ENCODE measurements around the gene HOXB8.

HOXB8 gene

DNA sequence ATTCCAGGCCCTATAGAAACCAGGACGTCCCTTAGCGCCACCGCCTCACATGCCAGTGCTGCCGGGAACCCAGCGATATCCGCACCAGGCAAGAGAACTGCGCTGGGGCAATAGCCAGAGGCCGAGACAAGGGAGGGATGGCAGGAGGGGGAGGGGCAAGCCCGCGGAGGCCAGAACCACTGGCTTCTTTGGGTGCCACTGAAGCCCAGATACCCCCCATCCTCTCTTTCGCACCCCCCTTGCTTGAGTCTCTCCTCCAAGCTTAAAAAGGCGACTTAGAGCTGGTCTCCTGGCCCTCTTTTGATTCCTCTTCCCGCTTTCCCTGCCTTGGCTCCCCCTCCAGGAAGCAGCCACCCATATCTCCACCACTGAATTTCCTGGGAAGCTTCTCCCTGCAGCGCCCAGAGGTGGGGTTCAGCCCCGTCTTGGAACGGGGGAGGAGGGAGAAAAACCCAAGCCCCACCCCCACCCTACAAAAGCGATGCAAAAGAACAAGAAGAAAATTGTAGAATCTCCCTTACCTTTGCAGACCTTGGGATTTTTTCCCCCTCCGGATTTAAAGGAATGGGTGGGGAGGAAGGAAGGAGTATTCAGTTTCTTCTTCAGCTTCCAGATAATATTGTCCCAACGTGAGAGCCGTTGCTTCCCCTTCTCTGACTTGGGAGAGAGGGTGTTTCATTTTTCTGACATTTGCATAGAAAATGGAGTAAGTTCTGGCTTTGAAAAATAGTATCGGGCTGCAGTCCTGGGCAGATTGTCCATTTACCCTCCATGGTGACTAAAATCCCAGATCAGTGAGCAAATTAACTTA, 10.9 kb downstream of the HOXB8 start:
- H2BK5ac ChIP-seq (ENCODE audit: low read depth, low read length, poor library complexity, severe bottlenecking) = peak overlapping the region; percentile 69
- 0% methylated on average over 19 of the region's 21 CpGs for WGBS

DNA sequence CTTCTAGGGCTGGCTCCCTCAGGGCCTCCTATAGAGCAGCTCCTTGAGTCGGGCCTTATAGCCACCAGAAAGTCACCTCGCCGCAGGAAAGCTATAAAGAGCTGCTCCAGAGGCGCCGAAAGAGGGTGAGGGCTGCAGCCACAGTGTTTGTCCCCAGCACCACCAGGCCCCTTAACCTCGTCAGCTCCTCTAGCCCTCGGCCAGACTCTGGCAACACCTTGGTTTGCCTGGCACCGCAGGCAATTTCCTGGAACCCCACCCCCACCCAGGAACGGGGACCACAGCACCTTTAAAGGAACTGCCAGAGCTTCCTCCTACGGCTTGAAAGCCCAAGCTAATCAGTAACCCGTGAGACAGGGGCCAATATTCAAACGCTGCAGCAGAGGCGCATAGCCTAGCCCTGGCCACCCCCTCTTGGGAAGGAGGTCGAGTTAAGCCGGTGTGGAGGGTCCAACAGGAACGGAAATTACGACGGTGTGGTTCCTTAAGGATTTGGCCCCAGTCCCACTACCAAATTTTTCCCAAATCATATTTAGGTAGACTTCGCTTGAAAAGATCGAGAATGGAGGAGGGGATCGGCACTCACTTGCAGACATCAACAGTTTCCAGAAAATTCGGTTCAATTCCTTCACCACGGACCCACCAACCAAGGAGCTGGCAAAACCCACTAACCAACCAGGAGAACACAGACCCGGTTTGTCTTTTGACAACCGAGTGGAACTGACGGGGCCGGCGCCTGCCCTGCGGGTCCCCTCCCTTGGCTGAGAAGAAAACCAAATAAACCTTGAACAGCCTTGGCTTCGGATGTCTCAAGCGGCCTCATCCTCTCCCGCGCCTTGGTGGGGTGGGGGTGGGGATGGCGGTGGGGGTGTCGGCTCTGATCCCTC, 13.3 kb downstream of the HOXB8 start:
- Histone ChIP-seq H3K79me1 (replicated peaks; ENCODE audit: low read length, poor library complexity, severe bottlenecking) (peaks cover 4% of the 10 kb centered on the region), H3K9ac (ENCODE audit: low read length) (peak overlapping the region; percentile 96), H3K27ac (ENCODE audit: low read length, poor library complexity, severe bottlenecking) (peak overlapping the region; percentile 68), H3K4me1 (ENCODE audit: control insufficient read depth, insufficient read depth, low read depth, low read length) (peaks cover 24% of the 10 kb centered on the region), H2BK15ac (ENCODE audit: low read depth, poor library complexity, severe bottlenecking) (no peak overlapping the region), H3K4ac (ENCODE audit: low read depth in 1 of 2, low read length in 2 of 2) (peak overlapping the region in 1 of 2 experiments; percentile 13), H2BK12ac (ENCODE audit: low read length in 2 of 2) (peak overlapping the region in 1 of 2 experiments; percentile 42), H3K9me3 (ENCODE audit: control insufficient read depth, low read length) (no peaks in the 10 kb centered on the region), H3K18ac (ENCODE audit: low read depth in 1 of 2, low read length in 2 of 2) (peak overlapping the region; percentile 71 to 78), H2BK120ac (ENCODE audit: low read depth, low read length) (peak overlapping the region; percentile 84), H3K4me3 (ENCODE audit: insufficient read depth in 1 of 2, low read depth in 1 of 2, low read length in 2 of 2) (peak overlapping the region; percentile 61 to 92), H2AK5ac (ENCODE audit: low read length, severe bottlenecking) (peak overlapping the region; percentile 57), H3K23ac (ENCODE audit: low read length in 2 of 2) (peak overlapping the region; percentile 37 to 94), H4K91ac (ENCODE audit: low read length) (peak overlapping the region; percentile 65), H3K27me3 (ENCODE audit: control insufficient read depth in 1 of 2, insufficient read depth in 1 of 2, low read length in 2 of 2) (no peaks in the 10 kb centered on the region), H3K36me3 (ENCODE audit: control insufficient read depth in 1 of 2, insufficient read depth in 2 of 2, low read depth in 1 of 2, low read length in 2 of 2) (peaks cover 0 to 3% of the 10 kb centered on the region in 2 experiments), H3K14ac (ENCODE audit: low read length in 2 of 2) (peak overlapping the region; percentile 81 to 87), H2BK5ac (ENCODE audit: low read depth, low read length, poor library complexity, severe bottlenecking) (no peak overlapping the region), H4K8ac (ENCODE audit: low read length) (peak overlapping the region; percentile 56), H3K4me2 (ENCODE audit: low read length, poor library complexity, severe bottlenecking) (peak overlapping the region; percentile 91), H2AFZ (ENCODE audit: low read depth, low read length) (no peak overlapping the region)
- WGBS = 2% methylated on average over 30 of the region's 35 CpGs
- DNase-seq = no peak

More for the DNA sequence above, 10.9 kb downstream of the HOXB8 start:
- peaks cover 0 to under 1% of the 10 kb centered on the region in 2 experiments for H3K27me3 ChIP-seq (ENCODE audit: control insufficient read depth in 1 of 2, insufficient read depth in 1 of 2, low read length in 2 of 2)
- DNase-seq = peak; percentile 80
- no peak overlapping the region for H4K8ac ChIP-seq (ENCODE audit: low read length)
- peak overlapping the region; percentile 27 for H2AK5ac ChIP-seq (ENCODE audit: low read length, severe bottlenecking)
- H2AFZ ChIP-seq (ENCODE audit: low read depth, low read length) = no peak overlapping the region
- peak overlapping the region; percentile 95 for H3K27ac ChIP-seq (ENCODE audit: low read length, poor library complexity, severe bottlenecking)
- H3K9ac ChIP-seq (ENCODE audit: low read length) = peak overlapping the region; percentile 96
- peak overlapping the region; percentile 76 to 96 for H3K14ac ChIP-seq (ENCODE audit: low read length in 2 of 2)
- peak overlapping the region; percentile 88 for H2BK120ac ChIP-seq (ENCODE audit: low read depth, low read length)
- H2BK12ac ChIP-seq (ENCODE audit: low read length in 2 of 2) = peak overlapping the region; percentile 10 to 25
- peaks cover 10% of the 10 kb centered on the region for H3K79me1 ChIP-seq (replicated peaks; ENCODE audit: low read length, poor library complexity, severe bottlenecking)
- H3K4me2 ChIP-seq (ENCODE audit: low read length, poor library complexity, severe bottlenecking) = peak overlapping the region; percentile 91
- H3K9me3 ChIP-seq (ENCODE audit: control insufficient read depth, low read length) = no peaks in the 10 kb centered on the region
- peak overlapping the region; percentile 61 to 75 for H3K4ac ChIP-seq (ENCODE audit: low read depth in 1 of 2, low read length in 2 of 2)
- H4K91ac ChIP-seq (ENCODE audit: low read length) = peak overlapping the region; percentile 71
- H2BK15ac ChIP-seq (ENCODE audit: low read depth, poor library complexity, severe bottlenecking) = peak overlapping the region; percentile 80
- H3K36me3 ChIP-seq (ENCODE audit: control insufficient read depth in 1 of 2, insufficient read depth in 2 of 2, low read depth in 1 of 2, low read length in 2 of 2) = peaks cover 5 to 13% of the 10 kb centered on the region in 2 experiments
- peaks cover 28% of the 10 kb centered on the region for H3K4me1 ChIP-seq (ENCODE audit: control insufficient read depth, insufficient read depth, low read depth, low read length)
- peak overlapping the region; percentile 63 to 92 for H3K4me3 ChIP-seq (ENCODE audit: insufficient read depth in 1 of 2, low read depth in 1 of 2, low read length in 2 of 2)
- H3K18ac ChIP-seq (ENCODE audit: low read depth in 1 of 2, low read length in 2 of 2) = peak overlapping the region; percentile 91 to 93
- peak overlapping the region in 1 of 2 experiments; percentile 54 for H3K23ac ChIP-seq (ENCODE audit: low read length in 2 of 2)

DNA sequence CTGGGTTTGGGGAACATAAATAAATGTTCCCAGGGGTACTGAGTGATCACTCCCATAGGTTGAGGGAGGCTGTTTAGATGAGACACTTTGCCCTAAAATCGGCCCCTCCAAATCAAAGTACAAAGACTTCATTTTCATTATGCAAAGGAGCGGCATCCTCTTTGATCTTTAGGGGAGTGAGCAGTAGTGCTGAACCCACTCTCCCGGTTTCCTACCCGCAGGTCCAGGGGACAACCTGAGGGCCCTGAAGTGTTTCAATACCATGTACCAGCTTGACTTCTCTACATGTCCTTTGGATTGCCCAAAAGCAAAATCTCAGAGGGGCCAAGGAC, 13.9 kb downstream of the HOXB8 start:
- Histone ChIP-seq H3K18ac (ENCODE audit: low read depth in 1 of 2, low read length in 2 of 2) (peak overlapping the region; percentile 71 to 78), H2BK15ac (ENCODE audit: low read depth, poor library complexity, severe bottlenecking) (no peak overlapping the region), H3K27ac (ENCODE audit: low read length, poor library complexity, severe bottlenecking) (peak overlapping the region; percentile 68), H2AK5ac (ENCODE audit: low read length, severe bottlenecking) (peak overlapping the region; percentile 68), H3K27me3 (ENCODE audit: control insufficient read depth in 1 of 2, insufficient read depth in 1 of 2, low read length in 2 of 2) (no peaks in the 10 kb centered on the region), H4K91ac (ENCODE audit: low read length) (no peak overlapping the region), H2BK5ac (ENCODE audit: low read depth, low read length, poor library complexity, severe bottlenecking) (no peak overlapping the region), H2BK120ac (ENCODE audit: low read depth, low read length) (peak overlapping the region; percentile 84), H3K9ac (ENCODE audit: low read length) (peak overlapping the region; percentile 96), H3K79me1 (replicated peaks; ENCODE audit: low read length, poor library complexity, severe bottlenecking) (no peaks in the 10 kb centered on the region), H2BK12ac (ENCODE audit: low read length in 2 of 2) (no peak overlapping the region), H3K9me3 (ENCODE audit: control insufficient read depth, low read length) (no peaks in the 10 kb centered on the region), H2AFZ (ENCODE audit: low read depth, low read length) (no peak overlapping the region), H3K4me2 (ENCODE audit: low read length, poor library complexity, severe bottlenecking) (peak overlapping the region; percentile 91), H4K8ac (ENCODE audit: low read length) (no peak overlapping the region), H3K23ac (ENCODE audit: low read length in 2 of 2) (peak overlapping the region in 1 of 2 experiments; percentile 14), H3K4me1 (ENCODE audit: control insufficient read depth, insufficient read depth, low read depth, low read length) (peaks cover 30% of the 10 kb centered on the region), H3K14ac (ENCODE audit: low read length in 2 of 2) (no peak overlapping the region), H3K36me3 (ENCODE audit: control insufficient read depth in 1 of 2, insufficient read depth in 2 of 2, low read depth in 1 of 2, low read length in 2 of 2) (peaks cover 3 to 4% of the 10 kb centered on the region in 2 experiments), H3K4me3 (ENCODE audit: insufficient read depth in 1 of 2, low read depth in 1 of 2, low read length in 2 of 2) (peak overlapping the region; percentile 61 to 92), H3K4ac (ENCODE audit: low read depth in 1 of 2, low read length in 2 of 2) (peak overlapping the region in 1 of 2 experiments; percentile 72)
- WGBS = 0% methylated on average over 3 of the region's 4 CpGs
- DNase-seq = no peak

Data from mesenchymal stem cell (in vitro differentiated cells and primary cell).